Head of caudate nucleus (tissue), 42 donors: Measurements from ENCODE around the gene ALDH1L2.
A peak's percentile ranks its signal among the peaks of the same experiment; 100 is the strongest.
"Not testable (repeated sequence)": the region's sequence is repeated elsewhere in the genome, so short reads cannot be mapped to it uniquely, and the experiment has no call there.

Experiments
- DNase-seq, 42 donors: peaks; one replicate each; pipeline versions ENCODE4 v3.0.0 to v3.0.0-alpha.2; 2020 to 2021; ENCODE audit warnings: mixed read lengths in 7 of 42
- intact Hi-C: fragments of 100-400 bp; cut with DNase I; formaldehyde crosslinking; loops from one replicate; pipeline ENCODE4 v1.15.0; 2022

The ALDH1L2 gene

DNA sequence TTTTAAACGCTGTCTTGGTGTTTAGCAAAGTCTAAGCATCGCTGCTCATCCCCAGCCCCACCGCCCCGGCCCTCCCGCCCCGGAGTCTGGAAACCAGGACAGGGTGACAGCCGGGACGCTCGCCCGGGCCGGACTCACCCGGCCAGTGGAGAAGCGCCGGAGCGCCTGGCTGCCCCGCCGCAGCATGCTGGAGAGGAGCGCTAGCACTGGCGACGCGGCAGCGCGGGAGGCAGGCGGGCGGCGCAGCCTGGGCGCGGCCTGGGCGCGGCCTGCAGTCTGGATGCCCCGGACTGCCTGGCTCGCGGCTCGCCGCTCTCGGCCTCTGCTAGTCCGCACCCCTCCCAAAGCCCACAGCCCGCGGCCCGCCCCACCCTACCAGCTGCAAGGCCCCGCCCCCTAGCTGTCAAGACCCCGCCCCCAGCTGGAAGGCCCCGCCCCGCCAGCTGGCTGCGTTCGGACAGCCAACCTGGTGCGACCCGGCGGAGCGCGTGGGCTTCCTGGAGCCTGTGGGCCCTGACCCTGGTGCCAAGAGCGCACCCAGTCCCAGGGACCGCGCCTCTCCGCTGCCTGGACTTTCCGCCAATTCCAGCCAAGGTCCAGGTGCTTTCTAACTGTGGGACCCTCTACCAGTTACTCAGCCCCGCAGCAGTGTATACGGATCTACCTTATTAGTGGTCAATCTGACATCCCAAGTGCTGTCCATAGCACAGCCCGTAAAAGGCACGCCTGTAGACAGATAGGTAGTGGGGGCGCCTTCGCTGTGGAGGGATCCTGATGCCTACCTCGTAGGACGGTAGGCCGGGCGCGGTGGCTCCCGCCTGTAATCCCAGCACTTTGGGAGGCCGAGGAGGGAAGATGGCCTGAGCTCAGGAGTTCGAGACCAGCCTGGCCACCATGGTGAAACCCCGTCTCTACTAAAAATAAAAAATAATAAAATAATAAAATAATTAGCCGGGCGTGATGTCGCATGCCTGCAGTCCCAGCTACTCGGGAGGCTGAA lies at the start of gene ALDH1L2:
Gene ALDH1L2, minus strand, starts transcription at position 208 of the 1,000 bp plus-strand sequence. Its CDS starts 22 bp downstream, at position 186.
- intact Hi-C loops = no loop called here

DNA sequence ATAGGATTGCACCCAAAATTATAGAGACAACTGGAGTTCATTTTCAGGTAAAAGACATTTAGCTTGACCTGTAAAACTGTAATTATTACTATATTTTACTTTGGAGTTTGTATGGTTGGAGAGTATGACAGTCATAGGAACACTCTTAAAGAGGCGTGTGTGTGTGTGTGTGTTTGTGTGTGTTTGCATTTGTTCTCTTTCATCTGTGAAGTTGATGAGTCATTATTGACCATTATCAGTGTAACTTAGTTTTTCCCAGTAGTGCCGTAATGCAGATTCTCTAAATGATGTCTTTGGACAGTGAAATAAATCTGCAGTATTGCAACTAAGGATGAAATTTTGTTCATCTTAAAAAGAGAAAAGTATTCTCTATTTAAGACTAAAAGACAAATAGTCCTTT lies 36.3 kb upstream of the ALDH1L2 start:
- DNase-seq = no peak
- intact Hi-C loops = no loop called here

More for the DNA sequence above, at the start of gene ALDH1L2:
- DNase-seq = peak; percentile 42 to 90 (median 77)

DNA sequence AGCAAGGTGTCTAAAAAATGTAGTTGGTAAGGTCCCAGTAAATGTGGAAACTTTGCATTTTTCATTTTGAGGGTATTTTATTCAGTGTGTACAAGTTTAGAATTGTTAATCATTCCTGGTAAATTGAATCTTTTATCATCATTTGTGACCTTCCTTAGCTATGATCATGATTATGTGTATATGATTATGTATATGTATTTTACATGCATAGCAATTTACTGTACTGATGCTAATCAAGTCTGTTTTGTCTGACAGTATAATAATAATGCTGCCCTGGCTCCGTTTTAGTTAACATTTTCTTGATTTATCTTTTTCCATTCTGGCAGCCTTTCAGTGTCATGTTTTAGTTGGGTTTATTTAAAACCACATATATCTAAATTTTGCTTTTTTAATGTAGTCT lies 32.7 kb upstream of the ALDH1L2 start:
- intact Hi-C loops = no loop called here
- DNase-seq = no peak

DNA sequence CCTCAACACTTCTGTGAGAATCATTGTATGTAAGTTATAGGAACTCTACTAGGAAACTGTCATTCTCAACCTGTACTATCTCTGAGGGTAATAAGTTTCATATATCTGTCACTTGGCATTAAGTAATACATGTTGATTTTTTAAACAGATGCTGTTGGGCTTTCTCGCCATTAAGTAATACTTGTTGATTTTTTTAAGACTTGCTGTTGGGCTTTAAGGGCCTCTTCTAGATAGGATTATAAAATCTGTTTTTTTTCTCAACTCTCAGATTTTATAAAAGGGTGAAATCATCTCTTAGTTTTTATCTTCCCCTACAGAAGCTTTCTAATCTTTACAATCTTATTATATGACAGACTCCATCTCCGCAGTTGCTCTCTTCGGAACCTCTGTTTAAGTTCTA lies 28.8 kb upstream of the ALDH1L2 start:
- no peak for DNase-seq
- intact Hi-C loops = no loop called here

DNA sequence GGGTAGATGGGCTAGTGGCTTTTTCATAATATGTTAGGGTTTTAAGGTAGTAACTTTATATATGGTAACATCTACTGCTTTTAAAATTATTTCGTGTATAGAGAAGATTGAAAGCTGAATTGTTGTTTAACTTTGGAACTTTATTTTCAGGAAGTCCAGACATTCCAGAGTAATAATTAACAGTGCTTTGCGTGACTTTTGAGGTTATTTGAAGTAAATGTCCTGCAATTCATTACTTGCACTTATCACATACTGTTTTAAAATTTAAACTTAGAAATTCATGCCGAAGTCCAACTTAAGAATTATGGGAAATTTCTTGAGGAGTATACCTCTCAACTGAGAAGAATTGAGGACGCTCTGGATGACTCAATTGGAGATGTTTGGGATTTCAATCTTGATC lies 26.6 kb upstream of the ALDH1L2 start:
- intact Hi-C loops = no loop called here
- no peak for DNase-seq

- intact Hi-C loops = no loop called here
- peak in 1 of 42 donors; percentile 35 for DNase-seq
Observed at GRCh38 chr12:105109465-105110212, 25.4 kb upstream of the ALDH1L2 start.

DNA sequence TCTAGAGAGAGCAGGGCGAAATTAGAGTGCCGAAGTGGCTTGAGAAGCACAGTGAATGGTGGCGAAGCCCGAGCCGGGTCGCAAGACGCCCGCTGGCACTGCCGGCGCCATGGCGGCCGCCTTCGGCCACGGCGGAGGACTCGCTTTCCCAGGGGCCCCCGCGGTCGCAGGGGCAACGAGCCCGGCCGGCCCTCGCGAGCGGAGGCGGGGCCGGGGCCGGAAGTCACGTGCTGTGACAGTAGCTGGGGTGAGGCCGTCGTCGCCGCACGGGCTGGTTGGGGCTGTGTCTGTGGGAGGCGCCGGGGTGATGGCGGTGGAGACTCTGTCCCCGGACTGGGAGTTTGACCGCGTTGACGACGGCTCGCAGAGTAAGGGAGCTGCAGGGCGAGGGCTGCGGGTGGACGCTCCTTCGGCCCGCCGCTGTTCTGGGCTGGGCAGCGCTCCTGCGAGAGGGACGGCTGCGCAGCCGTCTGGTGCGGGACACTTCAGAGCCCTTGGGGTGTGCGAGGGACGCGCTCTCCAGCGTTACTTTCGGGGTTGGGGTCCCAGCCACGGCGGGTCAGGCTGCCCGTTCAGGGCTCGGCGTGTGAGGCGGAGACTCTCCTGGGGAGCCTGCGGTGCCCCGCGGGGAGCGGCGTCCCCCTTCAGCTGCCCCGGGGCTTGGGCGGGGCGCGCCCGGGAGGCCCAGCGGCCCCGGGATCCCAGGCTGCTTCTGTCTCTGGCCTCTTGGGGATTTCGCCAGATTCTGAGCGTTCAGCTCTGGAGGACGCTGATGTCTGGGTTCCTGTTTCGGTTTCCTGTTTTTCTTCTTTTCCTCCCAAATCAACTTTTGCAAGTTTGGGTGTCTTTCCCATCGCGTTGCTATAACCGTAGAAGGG lies 23.5 kb upstream of the ALDH1L2 start, which contains the start of gene WASHC4:
Gene WASHC4, plus strand, starts transcription at position 238 of the 878 bp plus-strand sequence. Its CDS starts 70 bp downstream, at position 308.
- peak; percentile 80 to 98 (median 95) for DNase-seq
- intact Hi-C loops = loop anchor here (2.0 kb wide), 1 partner anchor 129 kb away; the partner anchor contains the start of gene APPL2

DNA sequence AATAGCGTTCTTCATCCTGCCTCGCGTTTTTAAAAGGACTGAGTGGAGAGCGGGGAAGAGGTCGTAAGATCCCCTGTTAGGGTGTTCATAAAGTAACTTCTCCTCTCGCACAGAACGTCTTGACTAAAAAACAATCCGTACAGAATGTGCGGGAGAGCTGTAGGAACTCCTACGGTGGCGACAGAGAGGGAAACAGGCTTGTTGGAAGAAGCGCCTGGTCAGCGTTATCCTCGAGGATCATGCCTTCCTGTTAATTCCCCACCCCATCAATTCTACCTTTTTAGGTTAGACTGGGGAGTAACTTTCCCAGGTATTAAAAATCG lies 22.9 kb upstream of the ALDH1L2 start:
- intact Hi-C loops = loop anchor here (2.0 kb wide), 1 partner anchor 130 kb away; the partner anchor contains the start of gene APPL2
- DNase-seq = peak in 3 of 42 donors; percentile 11 to 47 (median 32)

DNA sequence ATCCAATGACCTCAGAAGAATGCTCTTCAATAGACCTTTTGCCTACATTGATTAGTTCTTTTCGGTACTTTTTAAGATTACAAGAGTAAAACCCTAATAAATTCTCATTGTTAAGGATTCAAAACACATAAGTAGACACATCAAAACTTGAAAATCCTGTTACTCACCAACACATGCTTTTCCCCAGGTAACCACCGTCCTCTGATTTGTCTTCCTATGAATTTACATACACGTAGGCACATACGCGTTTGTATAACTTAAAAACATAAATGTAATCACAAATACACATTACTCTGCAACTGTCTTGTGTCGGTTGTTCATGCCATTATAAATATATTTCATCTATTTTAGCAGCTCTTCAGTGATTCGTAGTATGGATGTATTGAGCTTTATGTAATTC lies 22.4 kb upstream of the ALDH1L2 start:
- no peak for DNase-seq
- intact Hi-C loops = loop anchor here (2.0 kb wide), 1 partner anchor 130 kb away; the partner anchor contains the start of gene APPL2

DNA sequence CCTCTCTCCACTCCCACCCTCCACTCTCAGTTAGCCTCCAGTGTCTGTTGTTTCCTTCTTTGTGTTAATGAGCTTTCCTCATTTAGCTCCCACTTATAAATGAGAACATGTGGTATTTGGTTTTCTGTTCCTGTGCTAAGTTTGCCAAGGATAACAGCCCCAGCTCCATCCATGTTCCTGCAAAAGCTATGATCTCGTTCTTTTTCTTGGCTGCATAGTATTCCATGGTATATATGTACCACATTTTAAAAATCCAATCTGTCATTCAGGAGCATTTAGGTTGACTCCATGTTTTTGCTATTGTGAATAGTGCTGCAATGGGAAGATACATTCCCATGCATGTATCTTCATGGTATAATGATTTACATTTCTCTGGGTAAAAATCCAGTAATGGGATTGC lies 20.5 kb upstream of the ALDH1L2 start:
- intact Hi-C loops = no loop called here
- DNase-seq = no peak

- intact Hi-C loops = no loop called here
- DNase-seq = no peak
Observed at GRCh38 chr12:105102673-105103072, 18.4 kb upstream of the ALDH1L2 start.

GRCh38 chr12:105100998-105101397 lies 16.7 kb upstream of the ALDH1L2 start:
- intact Hi-C loops = no loop called here
- DNase-seq = no peak

GRCh38 chr12:105100207-105100985 lies 16.1 kb upstream of the ALDH1L2 start:
- intact Hi-C loops = no loop called here
- DNase-seq = no peak

GRCh38 chr12:105099356-105099755 lies 15.1 kb upstream of the ALDH1L2 start:
- no peak for DNase-seq
- intact Hi-C loops = no loop called here

DNA sequence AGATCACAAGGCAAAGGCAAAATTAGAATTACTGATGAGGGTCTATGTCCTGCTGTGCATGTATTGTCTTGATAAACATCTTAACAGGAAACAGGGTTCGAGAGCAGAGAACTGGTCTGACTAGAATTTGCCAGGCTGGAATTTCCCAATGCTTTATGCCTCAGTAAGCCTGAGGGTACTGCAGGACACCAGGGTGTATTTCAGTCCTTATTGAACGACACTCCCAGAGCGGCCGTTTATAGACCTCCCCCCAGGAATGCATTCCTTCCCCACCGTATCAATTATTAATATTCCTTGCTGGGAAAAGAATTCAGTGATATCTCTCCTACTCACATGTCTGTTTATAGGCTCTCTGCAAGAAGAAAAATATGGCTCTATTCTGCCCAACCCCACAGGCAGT lies 11.1 kb upstream of the ALDH1L2 start:
- intact Hi-C loops, DNase-seq: not testable (repeated sequence)

GRCh38 chr12:105092336-105092735 lies 8.1 kb upstream of the ALDH1L2 start:
- intact Hi-C loops = no loop called here
- no peak for DNase-seq

- DNase-seq = no peak
- intact Hi-C loops = no loop called here
Observed at GRCh38 chr12:105091476-105092206, 7.4 kb upstream of the ALDH1L2 start.
